ENCODE measurements around the gene ADPRHL1. TPM values are rescaled to one million over a fixed set of nuclear protein-coding genes. Genes with fewer than 3 reads are reported as not detected.

ADPRHL1 gene
- total RNA-seq, 1 experiment from 2014 or later, result 1.5 TPM

DNA sequence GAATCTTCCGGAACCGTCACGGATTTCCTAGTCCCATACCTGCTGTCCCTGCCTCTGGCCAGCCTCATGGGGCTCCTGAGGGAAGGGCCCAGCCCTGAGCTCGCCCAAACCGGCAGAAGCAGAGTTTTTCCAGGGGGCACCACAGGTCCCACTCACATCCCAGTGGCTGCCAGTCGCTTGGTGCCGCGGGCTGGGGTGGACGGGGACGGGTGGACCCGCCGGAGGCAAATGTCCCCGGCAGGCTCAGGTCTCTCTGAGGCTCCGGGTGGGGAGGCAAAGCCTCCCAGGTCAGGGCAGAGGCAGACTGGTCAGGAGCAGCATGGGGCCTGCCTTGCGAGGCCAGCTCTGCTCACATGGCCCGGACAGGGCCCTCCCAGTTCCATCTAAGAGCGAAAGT, 24.8 kb downstream of the ADPRHL1 start (continued):
- TF ChIP-seq ATF1 (CRISPR knock-in tag; IDR thresholded peaks at IDR 0.05) (no peak), ZBTB21 (CRISPR knock-in tag; IDR thresholded peaks at IDR 0.05; ENCODE audit: borderline replicate concordance) (no peak), ELF4 (CRISPR knock-in tag; IDR thresholded peaks at IDR 0.05; ENCODE audit: low read depth) (no peak), FOXK1 (CRISPR knock-in tag; IDR thresholded peaks at IDR 0.05) (no peak)
- TF ChIP-seq, protein P1, sequence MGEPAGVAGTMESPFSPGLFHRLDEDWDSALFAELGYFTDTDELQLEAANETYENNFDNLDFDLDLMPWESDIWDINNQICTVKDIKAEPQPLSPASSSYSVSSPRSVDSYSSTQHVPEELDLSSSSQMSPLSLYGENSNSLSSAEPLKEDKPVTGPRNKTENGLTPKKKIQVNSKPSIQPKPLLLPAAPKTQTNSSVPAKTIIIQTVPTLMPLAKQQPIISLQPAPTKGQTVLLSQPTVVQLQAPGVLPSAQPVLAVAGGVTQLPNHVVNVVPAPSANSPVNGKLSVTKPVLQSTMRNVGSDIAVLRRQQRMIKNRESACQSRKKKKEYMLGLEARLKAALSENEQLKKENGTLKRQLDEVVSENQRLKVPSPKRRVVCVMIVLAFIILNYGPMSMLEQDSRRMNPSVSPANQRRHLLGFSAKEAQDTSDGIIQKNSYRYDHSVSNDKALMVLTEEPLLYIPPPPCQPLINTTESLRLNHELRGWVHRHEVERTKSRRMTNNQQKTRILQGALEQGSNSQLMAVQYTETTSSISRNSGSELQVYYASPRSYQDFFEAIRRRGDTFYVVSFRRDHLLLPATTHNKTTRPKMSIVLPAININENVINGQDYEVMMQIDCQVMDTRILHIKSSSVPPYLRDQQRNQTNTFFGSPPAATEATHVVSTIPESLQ (CRISPR knock-in tag; IDR thresholded peaks at IDR 0.05), result no peak

DNA sequence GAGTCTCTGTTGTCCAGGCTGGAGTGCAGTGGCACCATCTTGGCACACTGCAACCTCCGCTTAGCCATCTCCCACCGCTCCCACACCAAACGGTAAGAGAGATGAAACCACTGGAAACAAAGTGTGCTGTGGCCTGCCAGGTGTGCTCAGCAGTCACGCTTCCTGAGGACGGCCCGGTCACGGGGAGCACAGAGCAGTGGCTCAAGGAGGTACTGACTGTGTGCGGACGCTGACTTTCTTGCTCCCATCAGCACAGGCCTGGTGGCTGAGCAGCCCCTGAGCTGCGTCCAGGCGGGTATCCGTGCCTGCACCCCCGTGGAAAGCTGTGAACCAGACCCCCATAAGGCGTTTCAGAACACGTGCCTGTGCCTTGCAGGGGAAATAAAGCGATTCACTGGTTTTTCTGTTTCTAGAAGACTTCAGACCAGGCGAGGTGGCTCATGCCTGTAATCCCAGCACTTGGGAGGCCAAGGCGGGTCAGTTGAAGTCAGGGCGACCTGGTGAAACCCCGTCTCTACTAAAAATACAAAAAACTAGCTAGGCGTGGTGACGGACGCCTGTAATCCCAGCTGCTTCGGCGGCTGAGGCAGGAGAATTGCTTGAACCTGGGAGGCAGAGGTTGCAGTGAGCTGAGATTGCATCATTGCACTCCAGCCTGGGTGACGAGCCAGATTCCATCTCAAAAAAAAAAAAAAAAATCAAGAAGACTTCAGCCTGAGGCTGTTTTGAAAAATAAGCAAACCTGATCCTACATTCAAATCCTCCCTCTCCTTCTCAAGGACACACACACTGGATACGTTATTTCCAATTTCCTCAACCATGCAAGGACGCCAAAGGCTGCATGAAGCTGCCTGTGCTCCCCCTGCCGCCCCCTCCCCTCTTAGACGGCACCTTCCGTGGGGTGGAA, 25.5 kb downstream of the ADPRHL1 start:
- ChIA-PET POLR2A (interaction anchor here (0.7 kb wide), 1 partner anchor 183 kb away, joined by 3 read pairs; no protein-coding TSS in a partner anchor), CTCF (interaction anchor here (0.6 to 2.6 kb wide), 4 partner anchors 23 to 406 kb away, joined by 3 to 11 read pairs (median 4); no protein-coding TSS in a partner anchor)
- no peaks in the 10 kb centered on the region for H3K27me3 Mint-ChIP-seq (ENCODE audit: low read depth)
- peak; percentile 59; the same call in 1 of the 2 replicates for TF ChIP-seq GABPB1 (CRISPR knock-in tag; IDR thresholded peaks at IDR 0.05)
- TF ChIP-seq, protein P2, sequence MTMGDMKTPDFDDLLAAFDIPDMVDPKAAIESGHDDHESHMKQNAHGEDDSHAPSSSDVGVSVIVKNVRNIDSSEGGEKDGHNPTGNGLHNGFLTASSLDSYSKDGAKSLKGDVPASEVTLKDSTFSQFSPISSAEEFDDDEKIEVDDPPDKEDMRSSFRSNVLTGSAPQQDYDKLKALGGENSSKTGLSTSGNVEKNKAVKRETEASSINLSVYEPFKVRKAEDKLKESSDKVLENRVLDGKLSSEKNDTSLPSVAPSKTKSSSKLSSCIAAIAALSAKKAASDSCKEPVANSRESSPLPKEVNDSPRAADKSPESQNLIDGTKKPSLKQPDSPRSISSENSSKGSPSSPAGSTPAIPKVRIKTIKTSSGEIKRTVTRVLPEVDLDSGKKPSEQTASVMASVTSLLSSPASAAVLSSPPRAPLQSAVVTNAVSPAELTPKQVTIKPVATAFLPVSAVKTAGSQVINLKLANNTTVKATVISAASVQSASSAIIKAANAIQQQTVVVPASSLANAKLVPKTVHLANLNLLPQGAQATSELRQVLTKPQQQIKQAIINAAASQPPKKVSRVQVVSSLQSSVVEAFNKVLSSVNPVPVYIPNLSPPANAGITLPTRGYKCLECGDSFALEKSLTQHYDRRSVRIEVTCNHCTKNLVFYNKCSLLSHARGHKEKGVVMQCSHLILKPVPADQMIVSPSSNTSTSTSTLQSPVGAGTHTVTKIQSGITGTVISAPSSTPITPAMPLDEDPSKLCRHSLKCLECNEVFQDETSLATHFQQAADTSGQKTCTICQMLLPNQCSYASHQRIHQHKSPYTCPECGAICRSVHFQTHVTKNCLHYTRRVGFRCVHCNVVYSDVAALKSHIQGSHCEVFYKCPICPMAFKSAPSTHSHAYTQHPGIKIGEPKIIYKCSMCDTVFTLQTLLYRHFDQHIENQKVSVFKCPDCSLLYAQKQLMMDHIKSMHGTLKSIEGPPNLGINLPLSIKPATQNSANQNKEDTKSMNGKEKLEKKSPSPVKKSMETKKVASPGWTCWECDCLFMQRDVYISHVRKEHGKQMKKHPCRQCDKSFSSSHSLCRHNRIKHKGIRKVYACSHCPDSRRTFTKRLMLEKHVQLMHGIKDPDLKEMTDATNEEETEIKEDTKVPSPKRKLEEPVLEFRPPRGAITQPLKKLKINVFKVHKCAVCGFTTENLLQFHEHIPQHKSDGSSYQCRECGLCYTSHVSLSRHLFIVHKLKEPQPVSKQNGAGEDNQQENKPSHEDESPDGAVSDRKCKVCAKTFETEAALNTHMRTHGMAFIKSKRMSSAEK (CRISPR knock-in tag; IDR thresholded peaks at IDR 0.05; ENCODE audit: borderline replicate concordance), result no peak
- H3K27ac Mint-ChIP-seq, result peak overlapping the region; percentile 68; the same call in 1 of the 2 replicates
- no peak overlapping the region for H3K4me3 Mint-ChIP-seq
- ATAC-seq (no peak), DNase-seq (ENCODE audit: low spot score) (no peak)
- H3K4me1 Mint-ChIP-seq, result no peaks in the 10 kb centered on the region
- no peaks in the 10 kb centered on the region for H3K36me3 Mint-ChIP-seq
- no peaks in the 10 kb centered on the region for H3K9me3 Mint-ChIP-seq

DNA sequence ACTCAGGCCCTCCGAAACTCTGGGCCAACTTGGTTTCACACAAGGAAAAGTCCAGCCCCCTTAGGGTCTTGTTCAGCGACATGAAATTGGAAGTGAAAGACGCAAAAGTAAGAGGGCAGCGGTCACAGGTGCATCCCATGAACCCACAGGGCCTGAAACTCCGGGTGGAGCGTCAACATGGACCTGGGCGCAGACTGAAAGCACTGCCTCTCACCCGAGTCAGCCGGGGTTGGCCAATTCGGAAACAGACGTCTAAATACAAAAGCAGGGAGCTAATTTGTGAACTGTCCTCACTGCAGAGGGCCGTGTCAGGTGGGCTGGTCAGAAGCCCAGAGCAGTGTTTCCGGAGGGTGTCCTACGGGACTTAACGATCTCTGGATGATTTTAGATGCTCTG, 26.7 kb downstream of the ADPRHL1 start:
- DNase-seq (ENCODE audit: low spot score) (no peak), ATAC-seq (no peak)
- no peak for TF ChIP-seq ESRRA (CRISPR knock-in tag; IDR thresholded peaks at IDR 0.05; ENCODE audit: borderline replicate concordance)
- no peak for TF ChIP-seq OVOL2 (CRISPR knock-in tag; IDR thresholded peaks at IDR 0.05; ENCODE audit: borderline replicate concordance)
- Mint-ChIP-seq H3K4me1 (no peaks in the 10 kb centered on the region), H3K27ac (no peak overlapping the region; the same call in 1 of the 2 replicates), H3K4me3 (no peak overlapping the region), H3K27me3 (ENCODE audit: low read depth) (no peaks in the 10 kb centered on the region), H3K36me3 (no peaks in the 10 kb centered on the region), H3K9me3 (no peaks in the 10 kb centered on the region)
- CTCF ChIA-PET, result no interaction called here
- POLR2A ChIA-PET, result no interaction called here

DNA sequence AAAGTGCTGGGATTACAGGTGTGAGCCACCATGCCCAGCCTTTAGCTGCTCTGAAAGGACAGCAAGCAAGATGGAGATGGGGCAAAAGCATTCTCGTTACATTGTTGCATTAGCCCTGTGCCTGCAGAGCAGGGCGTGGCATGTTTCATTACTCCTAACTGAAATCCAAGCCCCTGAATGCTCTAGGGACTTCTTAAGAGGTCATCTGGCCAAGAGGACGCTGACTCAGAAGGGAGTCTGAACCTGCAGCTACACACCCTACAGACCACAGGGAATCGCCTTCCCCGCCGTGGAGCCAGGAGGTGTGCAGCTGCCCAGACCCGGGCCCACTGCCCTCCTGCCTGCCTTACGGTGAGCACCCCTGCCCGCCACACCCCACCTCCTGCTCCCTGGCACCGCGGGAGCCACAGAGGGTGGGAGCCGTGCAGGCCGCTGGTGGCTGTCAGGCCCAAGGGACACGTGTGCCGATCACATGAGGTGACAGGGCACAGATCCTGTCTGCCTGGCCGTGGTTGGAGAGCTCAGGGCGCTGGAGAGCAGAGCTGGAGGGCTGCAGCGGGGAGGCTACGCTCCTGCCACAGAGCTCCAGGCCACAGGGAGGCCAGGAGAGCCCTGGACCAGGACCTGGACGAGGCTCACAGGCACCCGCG, 27.2 kb downstream of the ADPRHL1 start:
- ATAC-seq (no peak), DNase-seq (ENCODE audit: low spot score) (peak; percentile 9)
- H3K36me3 Mint-ChIP-seq, result no peaks in the 10 kb centered on the region
- H3K4me3 Mint-ChIP-seq, result no peak overlapping the region
- H3K4me1 Mint-ChIP-seq, result no peaks in the 10 kb centered on the region
- no peak overlapping the region; the same call in 1 of the 2 replicates for H3K27ac Mint-ChIP-seq
- H3K27me3 Mint-ChIP-seq (ENCODE audit: low read depth), result no peaks in the 10 kb centered on the region
- no peaks in the 10 kb centered on the region for H3K9me3 Mint-ChIP-seq
- CTCF ChIA-PET, result no interaction called here
- POLR2A ChIA-PET, result no interaction called here
- TF ChIP-seq, protein P3, sequence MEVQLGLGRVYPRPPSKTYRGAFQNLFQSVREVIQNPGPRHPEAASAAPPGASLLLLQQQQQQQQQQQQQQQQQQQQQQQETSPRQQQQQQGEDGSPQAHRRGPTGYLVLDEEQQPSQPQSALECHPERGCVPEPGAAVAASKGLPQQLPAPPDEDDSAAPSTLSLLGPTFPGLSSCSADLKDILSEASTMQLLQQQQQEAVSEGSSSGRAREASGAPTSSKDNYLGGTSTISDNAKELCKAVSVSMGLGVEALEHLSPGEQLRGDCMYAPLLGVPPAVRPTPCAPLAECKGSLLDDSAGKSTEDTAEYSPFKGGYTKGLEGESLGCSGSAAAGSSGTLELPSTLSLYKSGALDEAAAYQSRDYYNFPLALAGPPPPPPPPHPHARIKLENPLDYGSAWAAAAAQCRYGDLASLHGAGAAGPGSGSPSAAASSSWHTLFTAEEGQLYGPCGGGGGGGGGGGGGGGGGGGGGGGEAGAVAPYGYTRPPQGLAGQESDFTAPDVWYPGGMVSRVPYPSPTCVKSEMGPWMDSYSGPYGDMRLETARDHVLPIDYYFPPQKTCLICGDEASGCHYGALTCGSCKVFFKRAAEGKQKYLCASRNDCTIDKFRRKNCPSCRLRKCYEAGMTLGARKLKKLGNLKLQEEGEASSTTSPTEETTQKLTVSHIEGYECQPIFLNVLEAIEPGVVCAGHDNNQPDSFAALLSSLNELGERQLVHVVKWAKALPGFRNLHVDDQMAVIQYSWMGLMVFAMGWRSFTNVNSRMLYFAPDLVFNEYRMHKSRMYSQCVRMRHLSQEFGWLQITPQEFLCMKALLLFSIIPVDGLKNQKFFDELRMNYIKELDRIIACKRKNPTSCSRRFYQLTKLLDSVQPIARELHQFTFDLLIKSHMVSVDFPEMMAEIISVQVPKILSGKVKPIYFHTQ (CRISPR knock-in tag; IDR thresholded peaks at IDR 0.05), result no peak
- TF ChIP-seq, protein P4, sequence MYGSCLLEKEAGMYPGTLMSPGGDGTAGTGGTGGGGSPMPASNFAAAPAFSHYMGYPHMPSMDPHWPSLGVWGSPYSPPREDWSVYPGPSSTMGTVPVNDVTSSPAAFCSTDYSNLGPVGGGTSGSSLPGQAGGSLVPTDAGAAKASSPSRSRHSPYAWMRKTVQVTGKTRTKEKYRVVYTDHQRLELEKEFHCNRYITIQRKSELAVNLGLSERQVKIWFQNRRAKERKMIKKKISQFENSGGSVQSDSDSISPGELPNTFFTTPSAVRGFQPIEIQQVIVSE (CRISPR knock-in tag; IDR thresholded peaks at IDR 0.05; ENCODE audit: borderline replicate concordance), result no peak
- TF ChIP-seq, protein P5, sequence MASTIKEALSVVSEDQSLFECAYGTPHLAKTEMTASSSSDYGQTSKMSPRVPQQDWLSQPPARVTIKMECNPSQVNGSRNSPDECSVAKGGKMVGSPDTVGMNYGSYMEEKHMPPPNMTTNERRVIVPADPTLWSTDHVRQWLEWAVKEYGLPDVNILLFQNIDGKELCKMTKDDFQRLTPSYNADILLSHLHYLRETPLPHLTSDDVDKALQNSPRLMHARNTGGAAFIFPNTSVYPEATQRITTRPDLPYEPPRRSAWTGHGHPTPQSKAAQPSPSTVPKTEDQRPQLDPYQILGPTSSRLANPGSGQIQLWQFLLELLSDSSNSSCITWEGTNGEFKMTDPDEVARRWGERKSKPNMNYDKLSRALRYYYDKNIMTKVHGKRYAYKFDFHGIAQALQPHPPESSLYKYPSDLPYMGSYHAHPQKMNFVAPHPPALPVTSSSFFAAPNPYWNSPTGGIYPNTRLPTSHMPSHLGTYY (CRISPR knock-in tag; IDR thresholded peaks at IDR 0.05), result no peak
